Astrocyte (in vitro differentiated cells and primary cell): Measurements from ENCODE around the gene PTPRM. TPM values are rescaled to one million over a fixed set of nuclear protein-coding genes. Genes with fewer than 3 reads are reported as not detected.

Experiments
- DNase-seq: peaks from one replicate; pipeline ENCODE4 v3.0.0-alpha.2; 2010; ENCODE audit warnings: low read depth
- FAIRE-seq: peaks from 2 replicates; lab custom pipeline; 2011; peaks lifted over from hg19 to GRCh38; lab: Jason Lieb, UNC
- H2AFZ ChIP-seq: 2 replicates; pipeline ENCODE4 v1.6.0; 2012; ENCODE audit warnings: low read depth, low read length, inconsistent platforms
- H3K27ac ChIP-seq: 2 replicates; pipeline ENCODE4 v1.5.1; 2011; ENCODE audit warnings: low read depth, low read length, inconsistent platforms
- H3K27me3 ChIP-seq: 2 replicates; pipeline ENCODE4 v1.6.0; 2011; ENCODE audit warnings: low read length, inconsistent platforms; ENCODE audit not compliant: insufficient read depth
- H3K36me3 ChIP-seq: 2 replicates; pipeline ENCODE4 v1.5.1; 2011; ENCODE audit warnings: low read length, inconsistent platforms; ENCODE audit not compliant: insufficient read depth
- H3K4me1 ChIP-seq: 2 replicates; pipeline ENCODE4 v1.5.1; 2011; ENCODE audit warnings: low read length, inconsistent platforms; ENCODE audit not compliant: insufficient read depth
- H3K4me2 ChIP-seq: 2 replicates; pipeline ENCODE4 v1.6.0; 2012; ENCODE audit warnings: low read length, inconsistent platforms
- H3K4me3 ChIP-seq: 2 replicates; pipeline ENCODE4 v1.5.1; 2011; ENCODE audit warnings: low read depth, mild to moderate bottlenecking, low read length, inconsistent platforms; ENCODE audit not compliant: insufficient read depth
- H3K79me2 ChIP-seq: 2 replicates; pipeline ENCODE4 v1.6.0; 2012; ENCODE audit warnings: mild to moderate bottlenecking, low read length, inconsistent platforms; ENCODE audit not compliant: insufficient read depth
- H3K9ac ChIP-seq: 2 replicates; pipeline ENCODE4 v1.6.0; 2012; ENCODE audit warnings: mild to moderate bottlenecking, low read length, inconsistent platforms
- H3K9me3 ChIP-seq: 2 replicates; pipeline ENCODE4 v1.5.1; 2012; ENCODE audit warnings: low read depth, mild to moderate bottlenecking, low read length, inconsistent platforms; ENCODE audit not compliant: insufficient read depth
- H4K20me1 ChIP-seq: 2 replicates; pipeline ENCODE4 v1.6.0; 2012; ENCODE audit warnings: low read length, inconsistent platforms; ENCODE audit not compliant: insufficient read depth
- H3K27ac Mint-ChIP-seq: one replicate; pipeline ENCODE4 v1.8.0; 2021; ENCODE audit warnings: mild to moderate bottlenecking, mixed read lengths; ENCODE audit not compliant: unreplicated experiment
- H3K27me3 Mint-ChIP-seq: one replicate; pipeline ENCODE4 v1.8.0; 2021; ENCODE audit warnings: low read depth, mixed read lengths; ENCODE audit not compliant: unreplicated experiment
- H3K36me3 Mint-ChIP-seq: one replicate; pipeline ENCODE4 v1.8.0; 2021; ENCODE audit warnings: low read depth, mixed read lengths; ENCODE audit not compliant: unreplicated experiment
- H3K4me1 Mint-ChIP-seq: one replicate; pipeline ENCODE4 v1.8.0; 2021; ENCODE audit warnings: low read depth, mixed read lengths; ENCODE audit not compliant: unreplicated experiment
- H3K4me3 Mint-ChIP-seq: one replicate; pipeline ENCODE4 v1.8.0; 2021; ENCODE audit warnings: mild to moderate bottlenecking, moderate library complexity, mixed read lengths; ENCODE audit not compliant: unreplicated experiment
- H3K9me3 Mint-ChIP-seq: one replicate; pipeline ENCODE4 v1.8.0; 2021; ENCODE audit warnings: mild to moderate bottlenecking, mixed read lengths; ENCODE audit not compliant: unreplicated experiment
- CTCF ChIP-seq: IDR thresholded peaks from 2 replicates; pipeline ENCODE4 v1.5.1; 2011; ENCODE audit warnings: low read depth, mild to moderate bottlenecking, inconsistent platforms, low read length, moderate library complexity; ENCODE audit not compliant: insufficient read depth
- EZH2 ChIP-seq: IDR thresholded peaks from 2 replicates; pipeline ENCODE4 v1.6.1; 2012; ENCODE audit warnings: mild to moderate bottlenecking, low read length, inconsistent platforms; ENCODE audit not compliant: insufficient read depth
- total RNA-seq: library from RNA; stranded (reverse); gene quantifications from 2 replicates; pipeline ENCODE4 v1.2.1, GENCODE V29; 2021

Gene PTPRM
- total RNA-seq, 1 donor from 2014 or later = 59.6 TPM

DNA sequence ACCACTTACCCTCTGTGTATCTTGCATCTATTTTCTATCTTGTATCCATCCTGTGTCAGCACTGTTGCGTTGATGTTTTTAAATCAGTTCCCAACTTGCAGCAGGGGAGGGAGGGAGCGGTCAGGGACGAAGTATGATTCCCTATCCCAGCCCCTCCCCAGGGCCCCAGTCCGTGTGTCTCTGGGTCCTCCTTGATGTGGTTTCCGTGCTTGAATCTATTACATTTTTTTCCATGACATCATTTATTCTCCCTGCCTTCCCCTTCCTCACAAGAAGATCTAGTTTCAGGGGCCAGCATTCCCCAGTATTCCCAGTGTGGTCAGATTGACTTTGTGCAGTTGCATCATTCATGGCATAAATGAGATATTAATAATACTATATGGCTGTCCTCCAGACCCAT is 479.3 kb downstream of the PTPRM start:
- Mint-ChIP-seq H3K27ac (peak overlapping the region; percentile 94), H3K4me1 (peaks cover 45% of the 10 kb centered on the region), H3K4me3 (no peak overlapping the region), H3K36me3 (peaks cover 2% of the 10 kb centered on the region), H3K27me3 (no peaks in the 10 kb centered on the region), H3K9me3 (no peaks in the 10 kb centered on the region)
- Histone ChIP-seq H3K4me1 (no peaks in the 10 kb centered on the region), H3K27me3 (no peaks in the 10 kb centered on the region), H3K4me3 (no peak overlapping the region), H3K27ac (no peak overlapping the region), H4K20me1 (peaks cover 6% of the 10 kb centered on the region), H3K79me2 (no peaks in the 10 kb centered on the region), H3K4me2 (peak overlapping the region; percentile 0), H2AFZ (no peak overlapping the region), H3K9me3 (no peaks in the 10 kb centered on the region), H3K9ac (no peak overlapping the region), H3K36me3 (no peaks in the 10 kb centered on the region)
- FAIRE-seq = no peak
- TF ChIP-seq CTCF (no peak), EZH2 (no peak)
- DNase-seq = peak; percentile 20

- H3K9me3 Mint-ChIP-seq = no peaks in the 10 kb centered on the region
- H3K4me1 Mint-ChIP-seq = peaks cover 49% of the 10 kb centered on the region
- no peaks in the 10 kb centered on the region for H3K27me3 Mint-ChIP-seq
- no peak overlapping the region for H3K9ac ChIP-seq
- FAIRE-seq = peak; percentile 80
- TF ChIP-seq EZH2 (no peak), CTCF (no peak)
- H2AFZ ChIP-seq = no peak overlapping the region
- H3K36me3 ChIP-seq = no peaks in the 10 kb centered on the region
- no peaks in the 10 kb centered on the region for H4K20me1 ChIP-seq
- H3K4me1 ChIP-seq = no peaks in the 10 kb centered on the region
- H3K27me3 ChIP-seq = no peaks in the 10 kb centered on the region
- no peak overlapping the region for H3K4me3 ChIP-seq
- no peak overlapping the region for H3K4me2 ChIP-seq
- no peak for DNase-seq
- H3K36me3 Mint-ChIP-seq = no peaks in the 10 kb centered on the region
- H3K9me3 ChIP-seq = no peaks in the 10 kb centered on the region
- H3K4me3 Mint-ChIP-seq = no peak overlapping the region
- no peaks in the 10 kb centered on the region for H3K79me2 ChIP-seq
- H3K27ac ChIP-seq = no peak overlapping the region
- no peak overlapping the region for H3K27ac Mint-ChIP-seq
These were observed 482.0 kb downstream of the PTPRM start for GRCh38 chr18:8049147-8049546.

DNA sequence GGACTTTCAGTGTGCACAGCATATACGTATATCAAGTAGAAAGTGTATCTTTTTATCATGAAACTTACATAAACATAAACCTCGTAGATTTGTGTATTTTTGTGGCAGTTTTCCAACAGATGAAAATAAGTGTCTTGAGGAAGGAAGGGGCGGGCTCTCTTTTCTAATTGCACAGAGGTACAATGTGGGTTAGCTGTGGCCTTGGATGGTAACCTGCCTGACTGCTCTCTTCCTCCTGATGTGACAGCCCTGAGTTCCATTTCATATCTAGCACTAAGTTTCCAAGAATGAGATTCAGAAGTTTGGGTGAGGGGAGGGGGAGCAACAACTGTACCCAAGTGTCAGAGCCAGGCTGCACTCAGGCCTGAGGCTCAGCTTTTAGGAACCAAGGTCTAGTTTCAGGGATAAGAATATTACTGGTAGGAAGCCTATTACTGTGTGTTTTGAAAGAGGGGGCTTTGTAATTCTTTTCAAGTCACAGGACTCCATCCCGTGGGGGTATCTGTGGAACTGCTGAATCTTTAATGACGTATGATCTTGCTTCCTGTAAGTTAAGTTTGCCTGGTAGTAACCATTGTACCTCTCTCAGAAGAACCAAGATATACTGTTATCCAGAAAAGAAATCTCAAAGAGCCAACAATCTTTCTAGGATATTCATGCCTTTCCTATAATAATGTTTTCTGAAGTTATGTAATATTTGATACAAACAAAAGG is 483.7 kb downstream of the PTPRM start:
- no peaks in the 10 kb centered on the region for H3K36me3 ChIP-seq
- Mint-ChIP-seq H3K27ac (no peak overlapping the region), H3K4me1 (peaks cover 41% of the 10 kb centered on the region)

More for the DNA sequence above, 483.7 kb downstream of the PTPRM start:
- Histone ChIP-seq H3K9ac (no peak overlapping the region), H3K4me3 (no peak overlapping the region), H3K4me2 (no peak overlapping the region), H2AFZ (no peak overlapping the region), H4K20me1 (no peaks in the 10 kb centered on the region), H3K4me1 (no peaks in the 10 kb centered on the region), H3K27me3 (no peaks in the 10 kb centered on the region), H3K27ac (no peak overlapping the region), H3K9me3 (no peaks in the 10 kb centered on the region), H3K79me2 (no peaks in the 10 kb centered on the region)
- FAIRE-seq (no peak), DNase-seq (no peak)
- Mint-ChIP-seq H3K27me3 (no peaks in the 10 kb centered on the region), H3K36me3 (no peaks in the 10 kb centered on the region), H3K9me3 (no peaks in the 10 kb centered on the region), H3K4me3 (no peak overlapping the region)
- TF ChIP-seq EZH2 (no peak), CTCF (no peak)
